Kidney (tissue), 14 donors: ENCODE data around the gene GPNMB. TPM values are rescaled to one million over a fixed set of nuclear protein-coding genes. Genes with fewer than 3 reads are reported as not detected.
"Not testable (repeated sequence)": the region's sequence is repeated elsewhere in the genome, so short reads cannot be mapped to it uniquely, and the experiment has no call there.

ENCODE experiments used
- DNase-seq, 5 donors: peaks; one replicate each; pipeline ENCODE4 v3.0.0-alpha.2; 2013 to 2020
- FAIRE-seq: peaks from 2 replicates; lab custom pipeline; 2012; peaks lifted over from hg19 to GRCh38; lab: Jason Lieb, UNC
- H3K27ac ChIP-seq, 2 donors: one replicate each; pipeline ENCODE4 v1.7.0; 2013; ENCODE audit warnings: low read depth in 2 of 2, low read length in 2 of 2, inconsistent platforms in 1 of 2
- H3K27me3 ChIP-seq: one replicate; pipeline ENCODE4 v1.7.1; 2013; ENCODE audit warnings: low read length, inconsistent platforms; ENCODE audit not compliant: control insufficient read depth, insufficient read depth
- H3K36me3 ChIP-seq, 3 donors: one replicate each; pipeline versions ENCODE4 v1.7.0 to v1.7.1; 2013; ENCODE audit warnings: low read length in 3 of 3, control low read depth in 1 of 3, inconsistent platforms in 1 of 3; ENCODE audit not compliant: insufficient read depth in 3 of 3, control insufficient read depth in 2 of 3
- H3K4me1 ChIP-seq, 3 donors: one replicate each; pipeline versions ENCODE4 v1.7.0 to v1.7.1; 2013; ENCODE audit warnings: low read length in 3 of 3, inconsistent platforms in 1 of 3, low read depth in 1 of 3; ENCODE audit not compliant: control insufficient read depth in 2 of 3, insufficient read depth in 2 of 3
- H3K4me3 ChIP-seq, 3 donors: one replicate each; pipeline versions ENCODE4 v1.7.0 to v1.8.1; 2013; ENCODE audit warnings: low read length in 3 of 3, control low read depth in 1 of 3, inconsistent platforms in 1 of 3
- H3K9ac ChIP-seq, 3 donors: one replicate each; pipeline versions ENCODE4 v1.7.0 to v1.7.1; 2013; ENCODE audit warnings: low read length in 3 of 3, control low read depth in 1 of 3, inconsistent platforms in 1 of 3
- H3K9me3 ChIP-seq, 3 donors: one replicate each; pipeline versions ENCODE4 v1.7.0 to v1.7.1; 2013; ENCODE audit warnings: low read length in 3 of 3, control low read depth in 1 of 3, inconsistent platforms in 1 of 3; ENCODE audit not compliant: control insufficient read depth in 2 of 3, insufficient read depth in 1 of 3
- intact Hi-C: fragments of 100-400 bp; cut with DNase I; formaldehyde crosslinking; loops from one replicate; pipeline ENCODE4 v1.11.1; 2022
- polyA plus RNA-seq: library from polyadenylated mRNA; stranded (reverse); fragments of 350-450 nt; fragmentation: Illumina TruSeq; extraction: RNeasy Lipid Tissue Mini Kit (QIAGEN cat#74804); gene quantifications from one replicate; pipeline ENCODE4 v1.2.3, GENCODE V29; 2014; ENCODE audit warnings: low read depth, low replicate concordance; ENCODE audit not compliant: insufficient read depth
- total RNA-seq: library from RNA; stranded (reverse); fragmentation: NEBNext Ultra II Directional; extraction: Animal tissue kit (Norgen Biotek cat#: 25700); gene quantifications from one replicate; pipeline ENCODE4 v1.2.1, GENCODE V29; 2021
- TF ChIP-seq, protein P1 (sequence below): IDR thresholded peaks from 3 replicates; pipeline ENCODE4 v1.5.1; 2012; ENCODE audit warnings: mild to moderate bottlenecking, moderate library complexity, borderline replicate concordance; ENCODE audit not compliant: insufficient read depth; ENCODE audit errors: extremely low read depth
- donor health status: control.
- donor health status: control.
- donor health status: control.
- donor health status: control.
- donor health status: control.
- donor health status: DM: yes; HTN: yes; CAD: no.
- donor health status: Normal renal cell carcinoma (clear cell type).

GPNMB gene
- total and polyA plus RNA-seq, 2 donors from 2014 or later = 43.9 to 60.6 TPM

DNA sequence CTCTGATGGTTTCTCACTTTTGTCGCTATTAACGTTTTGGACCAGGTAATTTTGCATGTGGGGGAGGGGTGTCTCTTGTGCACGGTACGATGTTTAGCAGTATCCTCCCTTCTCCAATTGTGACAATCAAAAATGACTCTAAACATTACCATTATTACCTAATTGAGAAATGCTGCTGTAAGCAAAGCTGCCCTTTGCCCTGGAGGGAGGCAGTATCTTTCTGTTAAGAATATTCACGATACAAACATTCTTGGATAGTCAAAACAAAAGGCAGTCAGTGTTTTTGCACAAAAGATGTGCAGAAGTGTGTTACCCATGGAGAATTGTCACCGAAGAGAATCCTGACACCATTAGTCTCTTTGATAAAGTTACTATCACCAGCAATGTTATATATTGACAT is 62.2 kb downstream of the GPNMB start:
- Histone ChIP-seq H3K27ac (no peak overlapping the region), H3K9me3 (no peaks in the 10 kb centered on the region), H3K9ac (no peak overlapping the region), H3K36me3 (peaks cover 2 to 21% (median 10%) of the 10 kb centered on the region in 3 donors), H3K4me3 (no peak overlapping the region), H3K27me3 (no peaks in the 10 kb centered on the region), H3K4me1 (no peaks in the 10 kb centered on the region)
- FAIRE-seq = no peak
- DNase-seq = no peak
- intact Hi-C loops = no loop called here
- TF ChIP-seq, protein P1, sequence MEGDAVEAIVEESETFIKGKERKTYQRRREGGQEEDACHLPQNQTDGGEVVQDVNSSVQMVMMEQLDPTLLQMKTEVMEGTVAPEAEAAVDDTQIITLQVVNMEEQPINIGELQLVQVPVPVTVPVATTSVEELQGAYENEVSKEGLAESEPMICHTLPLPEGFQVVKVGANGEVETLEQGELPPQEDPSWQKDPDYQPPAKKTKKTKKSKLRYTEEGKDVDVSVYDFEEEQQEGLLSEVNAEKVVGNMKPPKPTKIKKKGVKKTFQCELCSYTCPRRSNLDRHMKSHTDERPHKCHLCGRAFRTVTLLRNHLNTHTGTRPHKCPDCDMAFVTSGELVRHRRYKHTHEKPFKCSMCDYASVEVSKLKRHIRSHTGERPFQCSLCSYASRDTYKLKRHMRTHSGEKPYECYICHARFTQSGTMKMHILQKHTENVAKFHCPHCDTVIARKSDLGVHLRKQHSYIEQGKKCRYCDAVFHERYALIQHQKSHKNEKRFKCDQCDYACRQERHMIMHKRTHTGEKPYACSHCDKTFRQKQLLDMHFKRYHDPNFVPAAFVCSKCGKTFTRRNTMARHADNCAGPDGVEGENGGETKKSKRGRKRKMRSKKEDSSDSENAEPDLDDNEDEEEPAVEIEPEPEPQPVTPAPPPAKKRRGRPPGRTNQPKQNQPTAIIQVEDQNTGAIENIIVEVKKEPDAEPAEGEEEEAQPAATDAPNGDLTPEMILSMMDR = no peak

DNA sequence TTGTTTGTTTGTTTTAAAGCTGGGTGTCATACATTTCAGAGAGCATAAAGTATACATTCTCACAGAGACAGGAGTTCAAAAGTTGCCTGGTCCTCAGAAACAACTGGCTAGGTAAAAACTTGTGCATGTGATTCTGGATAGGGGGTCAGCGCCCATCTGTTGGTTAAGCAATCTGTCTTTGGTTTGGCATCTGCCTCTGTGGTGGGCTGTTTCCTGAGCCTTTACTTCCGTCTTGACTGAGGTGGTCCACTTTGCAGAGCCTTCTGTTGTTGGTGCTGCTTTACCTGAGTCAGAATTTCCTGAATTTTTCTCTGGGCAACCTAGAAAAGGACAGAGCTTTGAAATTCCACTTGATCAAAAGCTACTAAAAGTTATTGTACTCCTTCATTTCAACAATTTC is 65.6 kb downstream of the GPNMB start:
- H3K4me1 ChIP-seq, DNase-seq, H3K9me3 ChIP-seq, H3K27me3 ChIP-seq, FAIRE-seq, H3K9ac ChIP-seq, H3K4me3 ChIP-seq, H3K27ac ChIP-seq, intact Hi-C loops: not testable (repeated sequence)
- peaks cover 2 to 21% (median 10%) of the 10 kb centered on the region in 3 donors for H3K36me3 ChIP-seq

DNA sequence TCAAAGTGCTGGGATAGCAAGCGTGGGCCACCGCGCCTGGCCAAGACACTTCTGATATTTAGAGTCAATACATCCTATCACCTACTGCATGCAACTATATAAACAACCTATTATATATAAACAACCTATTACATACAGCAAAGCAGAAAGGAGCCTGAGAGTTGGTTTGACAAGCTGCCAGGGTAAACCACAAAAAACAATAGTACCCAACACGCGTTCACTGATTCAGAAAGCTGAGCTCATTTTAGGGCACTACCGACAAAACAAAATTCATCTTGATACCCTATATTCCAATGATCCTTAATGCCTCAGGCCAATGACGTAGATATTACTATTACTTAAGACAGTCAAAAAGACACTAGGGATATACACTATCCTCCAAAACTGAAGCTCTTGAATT is 68.8 kb downstream of the GPNMB start:
- Histone ChIP-seq H3K27ac (no peak overlapping the region), H3K4me1 (no peaks in the 10 kb centered on the region), H3K9ac (no peak overlapping the region), H3K9me3 (no peaks in the 10 kb centered on the region), H3K36me3 (peaks cover 0 to 3% (median 2%) of the 10 kb centered on the region in 3 donors), H3K27me3 (no peaks in the 10 kb centered on the region), H3K4me3 (no peak overlapping the region)
- TF ChIP-seq, protein P1 = no peak
- intact Hi-C loops = no loop called here
- FAIRE-seq (no peak), DNase-seq (no peak)

Other genes with a start within 250 kb of the GPNMB start
- 22.6 TPM for gene HYCC1, start 232.6 kb upstream of the GPNMB start, total RNA-seq
- 2.2 TPM for gene HYCC1, start 232.6 kb upstream of the GPNMB start, polyA plus RNA-seq
- gene KLHL7, start 141.0 kb upstream of the GPNMB start, total RNA-seq = 20.6 TPM
- 13.3 TPM for gene KLHL7, start 141.0 kb upstream of the GPNMB start, polyA plus RNA-seq
- gene NUP42, start 64.7 kb upstream of the GPNMB start, total RNA-seq = 28.8 TPM
- 24.8 TPM for gene NUP42, start 64.7 kb upstream of the GPNMB start, polyA plus RNA-seq
- 40.3 TPM for gene MALSU1, start 52.6 kb downstream of the GPNMB start, total RNA-seq
- 94.9 TPM for gene MALSU1, start 52.6 kb downstream of the GPNMB start, polyA plus RNA-seq
- gene IGF2BP3, start 223.7 kb downstream of the GPNMB start, total RNA-seq = 0.85 TPM
- gene IGF2BP3, start 223.7 kb downstream of the GPNMB start, polyA plus RNA-seq = not detected